GM12873 (cell line): ENCODE data around the gene LKAAEAR1.
A peak's percentile ranks its signal among the peaks of the same experiment; 100 is the strongest.

Source experiments
- CTCF ChIP-seq: IDR thresholded peaks from 2 replicates; pipeline ENCODE4 v1.5.1; 2012; ENCODE audit warnings: low read depth, mild to moderate bottlenecking, moderate library complexity, low read length, control low read depth; ENCODE audit not compliant: insufficient read depth; ENCODE audit errors: missing control alignments

Gene LKAAEAR1

GRCh38 chr20:64080013-64080812 lies 4.0 kb downstream of the LKAAEAR1 start, which contains the start of gene OPRL1:
OPRL1 (plus strand) TSS chr20:64080082; CDS start chr20:64092721, 12,639 bp downstream.
- TF ChIP-seq CTCF = no peak

GRCh38 chr20:64079273-64080012 lies 4.8 kb downstream of the LKAAEAR1 start, which contains the start of gene RGS19:
RGS19 (minus strand) TSS chr20:64079518; CDS start chr20:64076886, 2,632 bp downstream.
- TF ChIP-seq CTCF = no peak

DNA sequence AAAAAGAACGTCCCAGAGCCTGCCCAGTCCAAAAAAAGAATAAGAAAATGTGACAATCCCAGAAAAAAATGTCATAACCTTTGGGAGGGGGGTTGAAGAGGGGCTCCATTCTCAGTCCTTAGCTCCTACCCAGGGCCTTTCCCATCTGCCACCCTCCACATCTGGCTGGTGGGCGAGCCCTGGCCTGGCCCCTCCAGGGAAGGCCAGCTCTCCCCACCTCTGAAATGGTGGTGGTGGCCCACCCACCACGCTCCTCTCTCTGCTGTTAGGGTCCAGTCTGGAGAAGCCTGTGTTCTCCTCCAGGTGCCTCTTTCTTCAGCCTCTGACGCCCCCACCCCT lies 5.3 kb downstream of the LKAAEAR1 start:
- no peak for TF ChIP-seq CTCF

DNA sequence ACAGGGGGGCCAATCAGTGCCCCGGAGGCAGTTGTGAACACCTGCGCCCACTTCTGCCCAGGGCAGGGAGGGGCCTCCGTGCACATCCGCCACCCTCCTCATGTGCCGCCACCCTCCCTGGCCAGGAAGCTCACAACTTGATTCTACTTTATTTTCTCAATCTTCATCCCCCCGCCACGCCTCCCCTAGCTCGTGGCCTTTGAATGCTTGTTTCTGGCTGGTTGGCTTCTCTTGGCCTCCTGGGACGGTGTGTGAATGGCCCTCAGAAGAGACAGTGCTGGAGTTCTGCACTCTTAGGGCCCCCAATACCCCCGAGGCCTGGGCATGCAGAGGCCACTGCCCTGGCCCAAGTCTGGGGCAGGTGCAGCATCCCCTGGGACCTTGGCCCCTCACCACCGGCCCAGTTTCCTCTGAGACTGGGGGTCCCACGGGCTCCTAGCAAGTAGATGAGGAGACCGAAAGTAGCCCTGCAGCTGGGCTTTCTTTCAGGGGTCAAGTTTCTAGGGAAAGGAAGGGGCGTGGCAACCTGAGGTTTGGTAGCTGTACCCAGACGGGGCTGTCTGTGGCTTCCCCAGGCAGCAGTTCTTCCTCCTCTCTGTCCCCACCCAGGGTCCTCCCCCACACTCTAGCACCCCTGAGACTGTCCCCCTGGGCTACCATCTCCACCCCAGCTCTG lies 6.2 kb downstream of the LKAAEAR1 start:
- peak; percentile 3 for TF ChIP-seq CTCF

- TF ChIP-seq CTCF = no peak
Observed at GRCh38 chr20:64077541-64077875, 6.7 kb downstream of the LKAAEAR1 start.

DNA sequence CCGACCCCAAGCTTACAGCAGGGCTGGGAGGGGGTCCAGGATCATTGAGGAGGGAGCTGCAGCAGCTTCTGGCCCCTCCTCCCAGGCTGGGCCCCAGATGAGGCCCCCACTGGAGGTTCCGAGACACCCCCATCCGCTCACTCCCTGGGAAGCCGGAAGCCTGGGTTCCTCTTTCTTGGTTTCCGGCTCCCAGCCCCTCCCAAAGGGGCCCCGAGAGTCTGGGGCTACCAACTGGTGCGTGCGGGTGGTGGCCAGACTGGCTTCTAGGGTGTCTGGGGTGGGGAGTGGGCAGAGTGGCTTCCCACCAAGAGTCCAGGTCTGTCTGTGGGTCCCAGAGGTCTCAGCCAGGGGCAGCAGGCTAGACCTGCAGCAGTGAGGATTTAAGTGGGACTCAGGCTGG lies 7.1 kb downstream of the LKAAEAR1 start:
- TF ChIP-seq CTCF = no peak
